ENCODE data around the gene TYMS. TPM values are rescaled to one million over a fixed set of nuclear protein-coding genes. Genes with fewer than 3 reads are reported as not detected.

TYMS gene
- total RNA-seq, 1 experiment from 2014 or later: 339 TPM

- TF ChIP-seq EZH2 (IDR thresholded peaks at IDR 0.05; ENCODE audit: borderline replicate concordance, low read depth, low read length, poor library complexity, severe bottlenecking) (no peak), CTCF (conservative IDR thresholded peaks at IDR 0.05; ENCODE audit: low read depth, low read length) (no peak)
- Histone ChIP-seq H3K4me1 (ENCODE audit: insufficient read depth, low read length, poor library complexity, severe bottlenecking) (peaks cover 20% of the 10 kb centered on the region), H3K4me3 (ENCODE audit: low read depth, low read length, poor library complexity, severe bottlenecking) (no peak overlapping the region), H3K9me3 (ENCODE audit: low read depth, low read length, poor library complexity, severe bottlenecking) (no peaks in the 10 kb centered on the region), H3K36me3 (ENCODE audit: insufficient read depth, low read length, poor library complexity, severe bottlenecking) (no peaks in the 10 kb centered on the region), H3K27me3 (replicated peaks; ENCODE audit: insufficient read depth, low read depth, low read length, poor library complexity) (no peaks in the 10 kb centered on the region), H3K27ac (ENCODE audit: low read depth, low read length, poor library complexity, severe bottlenecking) (peak overlapping the region; percentile 75)
- intact Hi-C loops (cut with micrococcal nuclease; ENCODE audit: unreplicated experiment): no loop called here
- ChIA-PET POLR2A (ENCODE audit: low non-redundant PET) (no interaction called here), CTCF (no interaction called here)
- DNase-seq (ENCODE audit: low spot score): peak; percentile 87
- BruUV-seq (replicated peaks): no TSS peak
Measured at GRCh38 chr18:634551-635045, 22.9 kb upstream of the TYMS start.

- no peak for DNase-seq (ENCODE audit: low spot score)
Measured at GRCh38 chr18:635171-635570, 22.3 kb upstream of the TYMS start.

GRCh38 chr18:641224-641623 is 16.2 kb upstream of the TYMS start:
- no peak overlapping the region for H3K27ac ChIP-seq (ENCODE audit: low read depth, low read length, poor library complexity, severe bottlenecking)
- no peaks in the 10 kb centered on the region for H3K36me3 ChIP-seq (ENCODE audit: insufficient read depth, low read length, poor library complexity, severe bottlenecking)
- ChIA-PET POLR2A (ENCODE audit: low non-redundant PET) (no interaction called here), CTCF (no interaction called here)
- no peaks in the 10 kb centered on the region for H3K9me3 ChIP-seq (ENCODE audit: low read depth, low read length, poor library complexity, severe bottlenecking)
- TF ChIP-seq CTCF (conservative IDR thresholded peaks at IDR 0.05; ENCODE audit: low read depth, low read length) (no peak), EZH2 (IDR thresholded peaks at IDR 0.05; ENCODE audit: borderline replicate concordance, low read depth, low read length, poor library complexity, severe bottlenecking) (no peak)
- no peaks in the 10 kb centered on the region for H3K27me3 ChIP-seq (replicated peaks; ENCODE audit: insufficient read depth, low read depth, low read length, poor library complexity)
- no peaks in the 10 kb centered on the region for H3K4me1 ChIP-seq (ENCODE audit: insufficient read depth, low read length, poor library complexity, severe bottlenecking)
- H3K4me3 ChIP-seq (ENCODE audit: low read depth, low read length, poor library complexity, severe bottlenecking): no peak overlapping the region
- intact Hi-C loops (cut with micrococcal nuclease; ENCODE audit: unreplicated experiment): no loop called here
- DNase-seq (ENCODE audit: low spot score): no peak
- BruUV-seq (replicated peaks): no TSS peak

More at GRCh38 chr18:635171-635570, 22.3 kb upstream of the TYMS start:
- Histone ChIP-seq H3K4me3 (ENCODE audit: low read depth, low read length, poor library complexity, severe bottlenecking) (no peak overlapping the region), H3K27ac (ENCODE audit: low read depth, low read length, poor library complexity, severe bottlenecking) (peak overlapping the region; percentile 75), H3K27me3 (replicated peaks; ENCODE audit: insufficient read depth, low read depth, low read length, poor library complexity) (no peaks in the 10 kb centered on the region), H3K9me3 (ENCODE audit: low read depth, low read length, poor library complexity, severe bottlenecking) (no peaks in the 10 kb centered on the region), H3K4me1 (ENCODE audit: insufficient read depth, low read length, poor library complexity, severe bottlenecking) (peaks cover 20% of the 10 kb centered on the region), H3K36me3 (ENCODE audit: insufficient read depth, low read length, poor library complexity, severe bottlenecking) (no peaks in the 10 kb centered on the region)
- intact Hi-C loops (cut with micrococcal nuclease; ENCODE audit: unreplicated experiment): no loop called here
- TF ChIP-seq EZH2 (IDR thresholded peaks at IDR 0.05; ENCODE audit: borderline replicate concordance, low read depth, low read length, poor library complexity, severe bottlenecking) (no peak), CTCF (conservative IDR thresholded peaks at IDR 0.05; ENCODE audit: low read depth, low read length) (no peak)
- ChIA-PET POLR2A (ENCODE audit: low non-redundant PET) (no interaction called here), CTCF (no interaction called here)
- BruUV-seq (replicated peaks): no TSS peak
